Natural killer cell (primary cell): ENCODE data around the gene IFI27. TPM values are rescaled to one million over a fixed set of nuclear protein-coding genes. Genes with fewer than 3 reads are reported as not detected.

ENCODE experiments used
- ATAC-seq, 3 donors: fragments of 150-1000 bp in 2 of 3; fragments of 200-7000 bp in 1 of 3; cut with Tn5 transposase; 1 replicate in 1 of 3; 2 replicates in 2 of 3; pipeline ENCODE4 v1.10.0; 2021; ENCODE audit warnings: mild to moderate bottlenecking in 2 of 3, moderate library complexity in 2 of 3
- DNase-seq, 2 donors: peaks; one replicate each; pipeline versions ENCODE4 v3.0.0 to v3.0.0-alpha.2; 2013 to 2021; ENCODE audit warnings: mixed read lengths in 1 of 2
- H3K27ac ChIP-seq: one replicate; pipeline ENCODE4 v1.5.1; 2013; ENCODE audit warnings: mild to moderate bottlenecking, low read length
- H3K27me3 ChIP-seq: one replicate; pipeline ENCODE4 v1.6.1; 2013; ENCODE audit warnings: low read length; ENCODE audit not compliant: control insufficient read depth, insufficient read depth
- H3K36me3 ChIP-seq: one replicate; pipeline ENCODE4 v1.6.1; 2013; ENCODE audit warnings: low read length; ENCODE audit not compliant: control insufficient read depth, insufficient read depth
- H3K4me1 ChIP-seq: one replicate; pipeline ENCODE4 v1.6.1; 2013; ENCODE audit warnings: low read length; ENCODE audit not compliant: control insufficient read depth, insufficient read depth
- H3K4me3 ChIP-seq: one replicate; pipeline ENCODE4 v1.5.1; 2013; ENCODE audit warnings: low read length
- H3K9me3 ChIP-seq: one replicate; pipeline ENCODE4 v1.6.1; 2013; ENCODE audit warnings: low read length; ENCODE audit not compliant: control insufficient read depth, insufficient read depth
- H3K27ac Mint-ChIP-seq, 2 donors: one replicate each; pipeline ENCODE4 v1.8.0; 2022; ENCODE audit warnings: mild to moderate bottlenecking in 2 of 2, mixed read lengths in 2 of 2, moderate library complexity in 1 of 2
- H3K27me3 Mint-ChIP-seq, 2 donors: one replicate each; pipeline ENCODE4 v1.8.0; 2022; ENCODE audit warnings: low read depth in 2 of 2, mixed read lengths in 2 of 2
- H3K36me3 Mint-ChIP-seq: one replicate; pipeline ENCODE4 v1.8.0; 2022; ENCODE audit warnings: mixed read lengths
- H3K4me1 Mint-ChIP-seq, 2 donors: one replicate each; pipeline ENCODE4 v1.8.0; 2022; ENCODE audit warnings: mixed read lengths in 2 of 2
- H3K4me3 Mint-ChIP-seq: one replicate; pipeline ENCODE4 v1.8.0; 2022; ENCODE audit warnings: mild to moderate bottlenecking, moderate library complexity, mixed read lengths
- H3K9me3 Mint-ChIP-seq, 2 donors: one replicate each; pipeline ENCODE4 v1.8.0; 2022; ENCODE audit warnings: mixed read lengths in 2 of 2
- WGBS: methylation state at CpG from one replicate; pipeline ENCODE4 v1.1.7; 2013; ENCODE audit warnings: missing lambda C conversion rate; ENCODE audit not compliant: insufficient coverage; 5-methylcytosine and 5-hydroxymethylcytosine counted together
- intact Hi-C: fragments of 100-400 bp; cut with micrococcal nuclease; formaldehyde crosslinking; loops from one replicate; pipeline ENCODE4 v1.14.2; 2022
- total RNA-seq, 4 donors: library from RNA; stranded (reverse); fragments of 120-200 nt in 1 of 4; gene quantifications; one replicate each; pipeline versions ENCODE4 v1.2.3 to v1.2.4, GENCODE V29; 2013 to 2022
- TF ChIP-seq, protein P1 (sequence below): fragments of 200-600 bp; IDR thresholded peaks from one replicate; pipeline ENCODE4 v1.8.0; 2022; ENCODE audit warnings: antibody characterized with exemption

The IFI27 gene
- total RNA-seq, 3 donors from 2014 or later (not counting 1 experiment from before 2014, with no cell fraction given), result 0.47 to 1.3 (median 0.52) TPM

DNA sequence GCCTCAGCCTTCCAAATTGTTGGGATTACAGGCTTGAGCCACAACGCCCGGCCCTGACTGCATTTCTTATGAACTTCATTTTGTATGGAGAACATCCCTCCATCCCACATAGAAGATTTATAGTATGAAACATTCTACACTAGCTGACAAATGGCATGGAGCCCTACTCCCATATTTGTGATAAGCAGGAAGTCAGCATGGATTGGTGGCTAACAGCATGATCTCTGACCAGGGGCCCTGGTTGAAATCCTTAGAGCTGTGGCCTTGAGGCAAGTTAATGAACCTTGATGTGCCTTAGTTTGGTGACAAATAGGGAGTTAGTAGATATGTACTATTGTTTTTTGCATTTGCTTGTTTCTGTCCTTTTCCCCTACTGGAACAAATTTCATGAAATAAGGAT is 17.1 kb upstream of the IFI27 start:
- no peak overlapping the region for H3K27ac ChIP-seq
- no peak overlapping the region for H3K27ac Mint-ChIP-seq

DNA sequence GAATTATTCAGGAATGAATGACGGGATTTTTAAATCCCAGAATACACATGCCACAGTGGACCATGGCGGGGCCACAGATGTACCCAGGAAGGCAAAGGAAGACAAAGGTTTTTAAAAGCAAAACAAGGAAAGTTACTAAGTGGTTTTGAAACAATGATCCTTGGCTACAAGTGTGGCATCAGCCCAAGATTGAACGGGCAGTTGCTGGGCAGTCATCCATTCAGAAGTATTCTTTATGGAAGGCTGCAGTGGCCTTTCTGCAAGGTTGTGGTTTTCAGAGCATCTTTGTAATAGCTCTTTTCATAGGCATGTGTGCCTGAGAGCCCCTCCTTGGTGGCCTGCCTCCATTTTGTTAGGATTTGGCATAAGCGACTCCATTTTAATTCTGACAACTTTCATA is 13.4 kb upstream of the IFI27 start:
- Mint-ChIP-seq H3K27me3 (no peaks in the 10 kb centered on the region), H3K9me3 (no peaks in the 10 kb centered on the region), H3K4me3 (no peak overlapping the region), H3K36me3 (no peaks in the 10 kb centered on the region), H3K27ac (no peak overlapping the region), H3K4me1 (no peaks in the 10 kb centered on the region)
- 100% methylated on average over 4 of the region's 4 CpGs for WGBS
- intact Hi-C loops, result no loop called here
- ATAC-seq (no peak), DNase-seq (no peak)
- Histone ChIP-seq H3K4me1 (no peaks in the 10 kb centered on the region), H3K4me3 (no peak overlapping the region), H3K27me3 (no peaks in the 10 kb centered on the region), H3K27ac (no peak overlapping the region), H3K36me3 (no peaks in the 10 kb centered on the region), H3K9me3 (no peaks in the 10 kb centered on the region)
- TF ChIP-seq, protein P1, sequence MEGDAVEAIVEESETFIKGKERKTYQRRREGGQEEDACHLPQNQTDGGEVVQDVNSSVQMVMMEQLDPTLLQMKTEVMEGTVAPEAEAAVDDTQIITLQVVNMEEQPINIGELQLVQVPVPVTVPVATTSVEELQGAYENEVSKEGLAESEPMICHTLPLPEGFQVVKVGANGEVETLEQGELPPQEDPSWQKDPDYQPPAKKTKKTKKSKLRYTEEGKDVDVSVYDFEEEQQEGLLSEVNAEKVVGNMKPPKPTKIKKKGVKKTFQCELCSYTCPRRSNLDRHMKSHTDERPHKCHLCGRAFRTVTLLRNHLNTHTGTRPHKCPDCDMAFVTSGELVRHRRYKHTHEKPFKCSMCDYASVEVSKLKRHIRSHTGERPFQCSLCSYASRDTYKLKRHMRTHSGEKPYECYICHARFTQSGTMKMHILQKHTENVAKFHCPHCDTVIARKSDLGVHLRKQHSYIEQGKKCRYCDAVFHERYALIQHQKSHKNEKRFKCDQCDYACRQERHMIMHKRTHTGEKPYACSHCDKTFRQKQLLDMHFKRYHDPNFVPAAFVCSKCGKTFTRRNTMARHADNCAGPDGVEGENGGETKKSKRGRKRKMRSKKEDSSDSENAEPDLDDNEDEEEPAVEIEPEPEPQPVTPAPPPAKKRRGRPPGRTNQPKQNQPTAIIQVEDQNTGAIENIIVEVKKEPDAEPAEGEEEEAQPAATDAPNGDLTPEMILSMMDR, result no peak

More for the DNA sequence above, 17.1 kb upstream of the IFI27 start:
- DNase-seq (no peak), ATAC-seq (no peak)
- Mint-ChIP-seq H3K36me3 (no peaks in the 10 kb centered on the region), H3K27me3 (no peaks in the 10 kb centered on the region), H3K4me3 (no peak overlapping the region), H3K9me3 (no peaks in the 10 kb centered on the region), H3K4me1 (no peaks in the 10 kb centered on the region)
- intact Hi-C loops, result no loop called here
- no peaks in the 10 kb centered on the region for H3K36me3 ChIP-seq
- H3K4me3 ChIP-seq, result no peak overlapping the region
- no peaks in the 10 kb centered on the region for H3K9me3 ChIP-seq
- TF ChIP-seq, protein P1, result no peak
- H3K4me1 ChIP-seq, result no peaks in the 10 kb centered on the region
- no peaks in the 10 kb centered on the region for H3K27me3 ChIP-seq
- WGBS, result 100% methylated on average over 2 of the region's 2 CpGs

DNA sequence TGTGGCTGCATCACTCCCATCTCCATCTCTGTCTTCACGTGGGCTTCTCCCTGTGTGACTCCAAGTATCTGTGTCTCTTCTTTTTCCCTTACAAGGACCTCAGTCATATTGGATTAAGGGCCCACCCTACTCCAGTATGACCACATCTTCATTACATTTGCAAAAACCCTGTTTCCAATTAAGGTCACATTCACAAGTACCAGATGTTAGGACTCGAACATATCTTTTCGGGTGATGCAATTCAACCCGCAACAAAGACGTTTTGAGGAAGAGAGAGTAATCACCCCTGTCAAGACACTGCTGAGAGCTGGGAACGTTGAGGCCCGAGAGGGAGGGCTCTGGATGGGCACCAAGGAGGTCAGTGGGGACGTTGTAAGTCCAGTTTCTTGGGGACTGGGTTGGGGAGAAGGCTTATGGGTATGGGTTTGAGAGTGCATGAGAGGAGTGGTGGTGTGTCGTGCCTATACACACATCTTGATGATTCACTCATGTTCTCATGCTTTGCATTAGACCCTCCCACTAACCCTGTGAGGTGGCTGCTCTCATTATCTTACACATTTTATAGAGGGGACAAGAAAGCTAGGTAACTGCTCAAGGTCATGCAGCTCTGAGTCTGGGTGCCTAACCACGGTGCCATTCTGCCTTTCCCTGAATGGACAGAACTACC is 12.1 kb upstream of the IFI27 start:
- Histone ChIP-seq H3K4me1 (no peaks in the 10 kb centered on the region), H3K27ac (no peak overlapping the region), H3K36me3 (no peaks in the 10 kb centered on the region), H3K4me3 (no peak overlapping the region), H3K27me3 (no peaks in the 10 kb centered on the region), H3K9me3 (no peaks in the 10 kb centered on the region)
- TF ChIP-seq, protein P1, result no peak
- Mint-ChIP-seq H3K27ac (no peak overlapping the region), H3K27me3 (no peaks in the 10 kb centered on the region), H3K4me3 (no peak overlapping the region), H3K4me1 (no peaks in the 10 kb centered on the region), H3K9me3 (no peaks in the 10 kb centered on the region), H3K36me3 (no peaks in the 10 kb centered on the region)
- DNase-seq, result no peak
- intact Hi-C loops, result no loop called here
- WGBS, result 75% methylated on average over 10 of the region's 10 CpGs
- ATAC-seq, result no peak

DNA sequence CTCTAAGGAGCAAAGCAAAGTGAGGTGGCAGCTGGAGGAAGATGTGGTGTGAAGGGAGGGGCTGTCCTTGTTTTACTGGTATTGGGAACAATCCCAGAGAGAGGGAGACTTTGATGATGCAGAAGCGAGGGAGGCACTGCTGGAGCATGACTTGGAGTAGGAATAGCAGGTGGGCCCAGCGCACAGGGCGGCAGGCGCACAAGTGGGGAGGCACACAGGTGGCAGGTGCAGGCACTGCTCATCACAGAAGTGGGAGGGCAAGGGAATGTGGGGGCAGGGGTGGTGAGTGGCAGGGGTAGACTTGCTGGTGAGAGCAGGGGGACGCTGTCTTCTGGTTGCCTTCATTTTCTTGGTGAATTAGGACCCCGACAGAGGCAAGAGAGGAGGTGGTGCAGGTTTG is 11.5 kb upstream of the IFI27 start:
- TF ChIP-seq, protein P1, result no peak
- no peaks in the 10 kb centered on the region for H3K36me3 ChIP-seq
- no peaks in the 10 kb centered on the region for H3K9me3 ChIP-seq
- Mint-ChIP-seq H3K27me3 (no peaks in the 10 kb centered on the region), H3K4me1 (no peaks in the 10 kb centered on the region), H3K27ac (no peak overlapping the region), H3K4me3 (no peak overlapping the region), H3K9me3 (no peaks in the 10 kb centered on the region), H3K36me3 (no peaks in the 10 kb centered on the region)
- intact Hi-C loops, result no loop called here
- WGBS, result 81% methylated on average over 6 of the region's 6 CpGs
- ATAC-seq (no peak), DNase-seq (no peak)
- no peaks in the 10 kb centered on the region for H3K4me1 ChIP-seq
- H3K27ac ChIP-seq, result no peak overlapping the region
- H3K27me3 ChIP-seq, result no peaks in the 10 kb centered on the region
- no peak overlapping the region for H3K4me3 ChIP-seq
